Activated CD8-positive, alpha-beta T cell treated with anti-CD3 and anti-CD28 coated beads, Interleukin-2, amount 10 ng/mL, durations not matched to agents 7 days and 5 days (primary cell): ENCODE results near the gene TMEM233. TPM values are rescaled to one million over a fixed set of nuclear protein-coding genes. Genes with fewer than 3 reads are reported as not detected.

Experiments used
- ATAC-seq: fragments of 150-1000 bp; cut with Tn5 transposase; one replicate; pipeline ENCODE4 v1.10.0; 2021; ENCODE audit warnings: moderate library complexity
- CTCF ChIA-PET: fragments of 350-600 bp; sonication (Branson Sonifier 250); formaldehyde crosslinking; loops from one replicate; lab custom pipeline; 2021; ENCODE audit warnings: antibody characterized with exemption; lab: Charles Lee
- POLR2A ChIA-PET: fragments of 350-600 bp; sonication (Branson Sonifier 250); formaldehyde crosslinking; loops from one replicate; lab custom pipeline; 2021; ENCODE audit warnings: antibody characterized with exemption; lab: Charles Lee
- DNase-seq: peaks from one replicate; pipeline ENCODE4 v3.0.0-alpha.2; 2020
- H3K27ac Mint-ChIP-seq: one replicate; pipeline ENCODE4 v1.8.0; 2021; ENCODE audit warnings: mild to moderate bottlenecking, mixed read lengths
- H3K27me3 Mint-ChIP-seq: one replicate; pipeline ENCODE4 v1.8.0; 2021; ENCODE audit warnings: low read depth, mixed read lengths
- H3K36me3 Mint-ChIP-seq: one replicate; pipeline ENCODE4 v1.8.0; 2021; ENCODE audit warnings: low read depth, mixed read lengths
- H3K4me1 Mint-ChIP-seq: one replicate; pipeline ENCODE4 v1.8.0; 2021; ENCODE audit warnings: low read depth, mixed read lengths
- H3K4me3 Mint-ChIP-seq: one replicate; pipeline ENCODE4 v1.8.0; 2021; ENCODE audit warnings: mild to moderate bottlenecking, mixed read lengths
- H3K9me3 Mint-ChIP-seq: one replicate; pipeline ENCODE4 v1.8.0; 2022; ENCODE audit warnings: mixed read lengths; ENCODE audit not compliant: insufficient read depth
- total RNA-seq, 2 experiments: library from RNA; stranded (reverse); gene quantifications; one replicate each; pipeline ENCODE4 v1.2.3, GENCODE V29; 2021

The TMEM233 gene
- total RNA-seq, 2 experiments from 2014 or later: not detected

- no peak for DNase-seq
- Mint-ChIP-seq H3K4me1 (no peaks in the 10 kb centered on the region), H3K9me3 (no peaks in the 10 kb centered on the region), H3K27me3 (peaks cover 6% of the 10 kb centered on the region), H3K36me3 (no peaks in the 10 kb centered on the region), H3K27ac (no peak overlapping the region), H3K4me3 (no peak overlapping the region)
- ATAC-seq: no peak
- POLR2A ChIA-PET: interaction anchor here (0.6 kb wide), 1 partner anchor 331 kb away, joined by 3 read pairs; no protein-coding TSS in a partner anchor
- CTCF ChIA-PET: interaction anchor here (1.0 kb wide), 1 partner anchor 32 kb away, joined by 4 read pairs; no protein-coding TSS in a partner anchor
Observed at GRCh38 chr12:119578112-119578511, 15.5 kb upstream of the TMEM233 start.

DNA sequence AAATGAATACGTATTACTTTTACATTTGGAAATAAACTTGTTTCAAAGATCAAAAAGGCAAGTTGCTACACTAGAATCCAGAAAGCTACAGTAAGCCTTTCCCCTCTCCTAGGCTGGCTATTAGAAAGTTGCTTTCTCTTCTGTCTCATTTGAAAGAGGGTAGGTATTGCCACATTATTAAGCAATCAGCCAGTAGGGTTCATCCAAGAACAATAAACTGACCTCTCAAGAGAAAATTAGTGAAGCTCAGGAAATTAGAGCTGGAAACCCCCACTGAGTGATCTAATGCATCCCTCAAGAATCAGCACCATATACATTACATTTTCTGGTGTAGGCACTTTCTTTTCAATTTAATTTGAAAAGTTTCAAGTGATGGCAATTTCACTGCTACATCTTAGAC is 4.5 kb upstream of the TMEM233 start:
- ATAC-seq (no peak), DNase-seq (no peak)
- Mint-ChIP-seq H3K4me3 (no peak overlapping the region), H3K27ac (no peak overlapping the region), H3K36me3 (peaks cover under 1% of the 10 kb centered on the region), H3K27me3 (peaks cover 41% of the 10 kb centered on the region), H3K4me1 (no peaks in the 10 kb centered on the region), H3K9me3 (no peaks in the 10 kb centered on the region)
- CTCF ChIA-PET: no interaction called here
- POLR2A ChIA-PET: no interaction called here

GRCh38 chr12:119589634-119590033 is 3.9 kb upstream of the TMEM233 start:
- Mint-ChIP-seq H3K9me3 (no peaks in the 10 kb centered on the region), H3K27ac (no peak overlapping the region), H3K4me1 (peaks cover 5% of the 10 kb centered on the region), H3K4me3 (no peak overlapping the region), H3K27me3 (peaks cover 46% of the 10 kb centered on the region), H3K36me3 (peaks cover 2% of the 10 kb centered on the region)
- ATAC-seq (no peak), DNase-seq (no peak)
- ChIA-PET CTCF (no interaction called here), POLR2A (no interaction called here)

DNA sequence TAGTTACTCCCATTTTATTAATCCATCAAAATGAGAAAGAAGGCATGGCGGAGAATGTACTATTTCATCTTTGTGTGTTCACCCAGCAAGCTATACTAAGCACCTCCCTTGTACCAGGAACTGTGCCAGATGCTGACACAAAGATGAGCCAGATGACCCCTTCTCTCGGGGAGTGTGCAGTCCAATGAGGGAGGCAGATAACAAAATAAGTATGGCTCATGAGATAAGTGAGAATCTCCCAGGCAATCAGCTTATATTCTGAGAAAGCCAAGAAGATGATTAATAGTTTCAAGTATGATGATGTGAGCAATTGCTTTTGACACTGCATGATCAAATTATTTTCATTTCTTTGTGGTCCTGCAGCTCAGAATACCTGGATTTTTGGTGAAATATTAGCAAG is 1.3 kb upstream of the TMEM233 start:
- Mint-ChIP-seq H3K9me3 (peaks cover 6% of the 10 kb centered on the region), H3K4me3 (no peak overlapping the region), H3K27ac (no peak overlapping the region), H3K36me3 (peaks cover 6% of the 10 kb centered on the region), H3K27me3 (peaks cover 70% of the 10 kb centered on the region), H3K4me1 (peaks cover 22% of the 10 kb centered on the region)
- no peak for DNase-seq
- CTCF ChIA-PET: no interaction called here
- POLR2A ChIA-PET: no interaction called here
- ATAC-seq: no peak

DNA sequence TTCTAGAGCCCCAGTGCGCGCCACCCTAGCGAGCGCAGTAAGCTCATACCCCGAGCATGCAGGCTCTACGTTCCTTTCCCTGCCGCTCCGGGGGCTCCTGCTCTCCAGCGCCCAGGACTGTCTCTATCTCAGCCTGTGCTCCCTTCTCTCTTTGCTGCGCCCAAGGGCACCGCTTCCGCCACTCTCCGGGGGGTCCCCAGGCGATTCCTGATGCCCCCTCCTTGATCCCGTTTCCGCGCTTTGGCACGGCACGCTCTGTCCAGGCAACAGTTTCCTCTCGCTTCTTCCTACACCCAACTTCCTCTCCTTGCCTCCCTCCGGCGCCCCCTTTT is 791 bp downstream of the TMEM233 start:
- ATAC-seq (no peak), DNase-seq (no peak)
- CTCF ChIA-PET: no interaction called here
- peaks cover 69% of the 10 kb centered on the region for H3K27me3 Mint-ChIP-seq
- POLR2A ChIA-PET: no interaction called here
- peaks cover 6% of the 10 kb centered on the region for H3K9me3 Mint-ChIP-seq
- no peak overlapping the region for H3K4me3 Mint-ChIP-seq
- no peak overlapping the region for H3K27ac Mint-ChIP-seq
- H3K36me3 Mint-ChIP-seq: peaks cover 6% of the 10 kb centered on the region
- peaks cover 22% of the 10 kb centered on the region for H3K4me1 Mint-ChIP-seq

DNA sequence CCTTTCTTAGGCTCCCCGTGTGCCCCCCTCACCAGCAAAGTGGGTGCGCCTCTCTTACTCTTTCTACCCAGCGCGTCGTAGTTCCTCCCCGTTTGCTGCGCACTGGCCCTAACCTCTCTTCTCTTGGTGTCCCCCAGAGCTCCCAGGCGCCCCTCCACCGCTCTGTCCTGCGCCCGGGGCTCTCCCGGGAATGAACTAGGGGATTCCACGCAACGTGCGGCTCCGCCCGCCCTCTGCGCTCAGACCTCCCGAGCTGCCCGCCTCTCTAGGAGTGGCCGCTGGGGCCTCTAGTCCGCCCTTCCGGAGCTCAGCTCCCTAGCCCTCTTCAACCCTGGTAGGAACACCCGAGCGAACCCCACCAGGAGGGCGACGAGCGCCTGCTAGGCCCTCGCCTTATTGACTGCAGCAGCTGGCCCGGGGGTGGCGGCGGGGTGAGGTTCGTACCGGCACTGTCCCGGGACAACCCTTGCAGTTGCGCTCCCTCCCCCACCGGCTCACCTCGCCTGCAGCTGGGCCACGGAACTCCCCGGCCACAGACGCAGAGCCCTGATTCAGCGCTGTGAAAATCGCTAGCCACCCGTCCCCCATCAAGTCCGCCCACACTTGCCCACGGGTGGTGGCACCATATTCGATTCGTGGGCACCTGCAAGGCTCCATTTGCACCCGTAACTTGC is 1.3 kb downstream of the TMEM233 start:
- Mint-ChIP-seq H3K4me3 (no peak overlapping the region), H3K36me3 (peaks cover 6% of the 10 kb centered on the region), H3K4me1 (peaks cover 22% of the 10 kb centered on the region), H3K27me3 (peaks cover 68% of the 10 kb centered on the region), H3K27ac (no peak overlapping the region), H3K9me3 (peaks cover 6% of the 10 kb centered on the region)
- no peak for DNase-seq
- ATAC-seq: no peak
- ChIA-PET CTCF (no interaction called here), POLR2A (no interaction called here)

GRCh38 chr12:119598159-119598558 is 4.6 kb downstream of the TMEM233 start:
- Mint-ChIP-seq H3K27ac (no peak overlapping the region), H3K27me3 (peaks cover 53% of the 10 kb centered on the region), H3K4me1 (peaks cover 22% of the 10 kb centered on the region), H3K36me3 (peaks cover 6% of the 10 kb centered on the region), H3K4me3 (no peak overlapping the region), H3K9me3 (peaks cover 6% of the 10 kb centered on the region)
- no peak for DNase-seq
- CTCF ChIA-PET: interaction anchor here (0.8 kb wide), 1 partner anchor 50 kb away, joined by 3 read pairs; no protein-coding TSS in a partner anchor
- no peak for ATAC-seq
- POLR2A ChIA-PET: no interaction called here

DNA sequence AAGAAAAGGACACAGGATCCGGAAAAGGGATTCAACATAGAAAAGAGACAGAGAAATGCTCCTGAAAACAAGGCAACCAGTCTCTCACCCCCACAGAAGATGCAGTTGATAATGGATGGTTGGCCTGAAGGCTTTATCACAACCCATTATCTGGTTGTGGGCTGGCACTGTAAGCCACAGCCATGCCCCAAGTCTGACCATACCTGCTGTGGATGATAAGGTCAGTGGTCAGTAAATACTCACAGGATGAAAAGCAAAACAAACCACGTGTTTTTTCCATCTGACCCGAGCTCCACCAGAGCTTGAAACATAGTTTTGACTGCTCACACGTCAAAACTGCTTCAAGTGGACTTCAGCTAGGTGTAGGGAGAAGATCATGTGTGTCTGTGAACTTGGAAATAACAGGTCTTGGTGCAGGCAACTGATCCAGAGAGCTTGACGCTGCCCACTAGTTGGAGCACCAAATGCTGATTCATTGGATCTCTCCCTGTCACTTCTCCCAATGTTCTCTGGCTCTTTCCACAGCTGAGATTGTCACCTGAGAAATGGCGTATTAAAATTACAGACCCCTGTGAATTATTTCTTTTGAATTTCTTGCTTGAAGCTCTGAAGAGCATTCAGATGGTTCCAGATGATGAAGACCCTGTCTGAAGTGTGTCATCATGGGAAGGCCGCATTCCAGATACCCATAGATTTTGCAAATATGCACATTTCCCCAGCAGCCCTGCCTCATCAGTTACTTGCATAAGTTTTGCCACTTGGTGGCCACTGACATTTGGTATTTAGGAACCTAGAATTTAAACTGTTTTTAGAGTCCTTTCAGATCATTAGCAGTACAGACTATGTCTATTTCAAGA is 8.5 kb downstream of the TMEM233 start:
- ChIA-PET POLR2A (no interaction called here), CTCF (interaction anchor here (0.9 kb wide), 1 partner anchor 57 kb away, joined by 3 read pairs; no protein-coding TSS in a partner anchor)
- Mint-ChIP-seq H3K4me1 (no peaks in the 10 kb centered on the region), H3K9me3 (no peaks in the 10 kb centered on the region), H3K27ac (no peak overlapping the region), H3K4me3 (no peak overlapping the region), H3K27me3 (peaks cover 29% of the 10 kb centered on the region), H3K36me3 (no peaks in the 10 kb centered on the region)
- DNase-seq (no peak), ATAC-seq (no peak)

- Mint-ChIP-seq H3K27ac (no peak overlapping the region), H3K4me3 (no peak overlapping the region), H3K36me3 (no peaks in the 10 kb centered on the region), H3K27me3 (peaks cover 26% of the 10 kb centered on the region), H3K4me1 (no peaks in the 10 kb centered on the region), H3K9me3 (no peaks in the 10 kb centered on the region)
- DNase-seq (no peak), ATAC-seq (no peak)
- POLR2A ChIA-PET: no interaction called here
- CTCF ChIA-PET: interaction anchor here (0.9 kb wide), 1 partner anchor 58 kb away, joined by 3 read pairs; no protein-coding TSS in a partner anchor
Observed at GRCh38 chr12:119602734-119603094, 9.1 kb downstream of the TMEM233 start.

DNA sequence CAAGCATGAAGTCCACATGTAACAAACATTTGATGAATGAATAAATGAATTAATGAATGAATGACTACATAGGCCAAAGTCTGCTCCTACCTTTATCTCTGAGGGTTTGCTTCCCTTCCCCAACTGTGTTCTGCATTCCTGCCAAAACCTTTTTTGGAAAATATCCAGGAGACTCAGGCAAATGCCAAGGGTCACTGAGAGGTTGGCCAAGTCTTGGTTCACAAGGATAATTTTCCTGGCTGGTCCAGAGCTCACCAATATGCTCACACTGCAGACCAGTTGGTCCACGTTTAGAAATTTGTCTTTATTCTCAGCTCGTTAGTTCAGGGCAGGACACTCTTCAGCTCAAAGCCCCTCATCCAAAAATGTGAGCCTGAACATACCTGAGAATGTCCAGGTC is 10.2 kb downstream of the TMEM233 start:
- Mint-ChIP-seq H3K4me3 (no peak overlapping the region), H3K27ac (no peak overlapping the region), H3K4me1 (no peaks in the 10 kb centered on the region), H3K36me3 (no peaks in the 10 kb centered on the region), H3K27me3 (peaks cover 25% of the 10 kb centered on the region), H3K9me3 (no peaks in the 10 kb centered on the region)
- ATAC-seq: no peak
- POLR2A ChIA-PET: no interaction called here
- CTCF ChIA-PET: no interaction called here
- DNase-seq: no peak

GRCh38 chr12:119609358-119609757 is 15.8 kb downstream of the TMEM233 start:
- CTCF ChIA-PET: no interaction called here
- no peak for DNase-seq
- POLR2A ChIA-PET: no interaction called here
- ATAC-seq: no peak
- no peaks in the 10 kb centered on the region for H3K4me1 Mint-ChIP-seq
- no peak overlapping the region for H3K4me3 Mint-ChIP-seq
- no peak overlapping the region for H3K27ac Mint-ChIP-seq
- no peaks in the 10 kb centered on the region for H3K9me3 Mint-ChIP-seq
- no peaks in the 10 kb centered on the region for H3K36me3 Mint-ChIP-seq
- H3K27me3 Mint-ChIP-seq: peaks cover 17% of the 10 kb centered on the region

DNA sequence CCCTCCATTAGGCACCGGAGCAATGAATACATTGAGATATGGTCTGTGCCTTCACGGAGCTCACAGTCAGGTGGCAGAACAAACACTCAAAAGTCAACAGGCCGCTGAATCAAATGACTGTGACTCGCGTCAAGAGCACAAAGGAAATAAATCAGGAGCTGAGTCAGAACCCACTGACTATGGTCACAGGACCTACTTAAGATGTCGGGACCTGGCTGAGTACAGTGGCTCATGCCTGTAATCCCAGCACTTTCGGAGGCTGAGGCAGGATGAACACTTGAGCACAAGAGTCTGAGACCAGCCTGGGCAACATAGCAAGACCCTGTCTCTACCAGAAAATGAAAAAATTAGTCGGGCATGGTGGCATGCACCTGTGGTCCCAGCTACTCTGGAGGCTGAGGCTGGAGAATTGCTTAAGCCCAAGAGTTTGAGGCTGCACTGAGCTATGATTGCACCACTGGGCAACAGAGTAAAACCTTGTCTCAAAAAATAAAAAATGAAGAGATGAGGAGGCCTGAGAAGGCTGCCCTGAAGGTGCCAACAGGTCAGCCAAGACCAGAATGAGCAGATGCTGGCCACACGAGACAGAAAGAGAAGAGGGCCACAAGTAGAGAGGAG is 19.9 kb downstream of the TMEM233 start:
- Mint-ChIP-seq H3K9me3 (no peaks in the 10 kb centered on the region), H3K4me3 (no peak overlapping the region), H3K36me3 (no peaks in the 10 kb centered on the region), H3K27me3 (peaks cover 7% of the 10 kb centered on the region), H3K27ac (no peak overlapping the region), H3K4me1 (no peaks in the 10 kb centered on the region)
- ATAC-seq (no peak), DNase-seq (no peak)
- ChIA-PET CTCF (no interaction called here), POLR2A (no interaction called here)
